Suprapubic skin (tissue), 4 donors: ENCODE results near the gene SLC16A13.

Experiments
- CTCF ChIP-seq, 2 donors: fragments of 200-600 bp in 1 of 2; fragments of 450-650 bp in 1 of 2; sonication (generic) in 1 of 2; IDR thresholded peaks; one replicate each; pipeline ENCODE4 v1.5.1; 2016 to 2019; ENCODE audit warnings: antibody characterized with exemption in 2 of 2, mild to moderate bottlenecking in 1 of 2, moderate library complexity in 1 of 2
- EP300 ChIP-seq: sonication (generic); formaldehyde crosslinking; IDR thresholded peaks from one replicate; pipeline ENCODE4 v1.6.1; 2017; ENCODE audit warnings: antibody characterized with exemption
- POLR2A ChIP-seq, 2 donors: fragments of 450-650 bp; IDR thresholded peaks; one replicate each; pipeline ENCODE4 v1.6.1; 2017; ENCODE audit warnings: antibody characterized with exemption in 2 of 2, mild to moderate bottlenecking in 2 of 2, moderate library complexity in 2 of 2
- POLR2AphosphoS5 ChIP-seq, 3 donors: sonication (generic); formaldehyde crosslinking; IDR thresholded peaks; one replicate each; pipeline ENCODE4 v1.6.1; 2017; ENCODE audit warnings: antibody characterized with exemption in 3 of 3

DNA sequence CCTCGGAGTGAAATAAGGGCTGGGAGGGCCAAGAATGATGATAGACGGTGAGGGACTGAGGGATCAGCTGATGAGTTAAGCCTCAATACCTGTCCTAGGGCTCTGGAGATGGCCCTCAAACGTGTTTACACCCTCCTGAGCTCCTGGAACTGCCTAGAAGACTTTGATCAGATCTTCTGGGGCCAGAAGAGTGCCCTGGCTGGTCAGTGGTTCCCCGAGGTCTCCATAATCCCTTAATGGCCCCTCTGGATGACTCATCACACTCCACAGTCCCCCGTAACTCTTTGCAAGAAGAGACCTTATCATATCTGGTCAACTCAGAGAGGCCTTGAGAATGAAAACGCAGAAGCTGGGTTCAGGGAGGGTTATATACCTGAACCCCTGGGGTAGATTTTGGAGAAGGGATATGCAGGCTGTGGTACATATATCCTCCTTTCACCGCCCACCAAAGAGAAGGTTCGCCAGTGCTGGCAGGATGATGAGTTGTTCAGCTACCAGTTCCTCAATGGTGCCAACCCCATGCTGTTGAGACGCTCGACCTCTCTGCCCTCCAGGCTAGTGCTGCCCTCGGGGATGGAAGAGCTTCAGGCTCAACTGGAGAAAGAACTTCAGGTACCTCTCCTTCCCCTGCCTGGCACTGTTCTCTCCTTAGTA lies 36.8 kb upstream of the SLC16A13 start:
- TF ChIP-seq CTCF (IDR thresholded peaks at IDR 0.05) (no peak), POLR2AphosphoS5 (IDR thresholded peaks at IDR 0.05) (no peak), POLR2A (IDR thresholded peaks at IDR 0.05) (no peak), EP300 (no peak)
